DOHH2 (cell line): Measurements from ENCODE around the gene MRTO4.
"Not testable (repeated sequence)": the region's sequence is repeated elsewhere in the genome, so short reads cannot be mapped to it uniquely, and the experiment has no call there.

Source experiments
- H3F3A ChIP-seq: fragments of 200-600 bp; sonication (generic), shearing (Covaris generic); 2 replicates; pipeline ENCODE4 v1.6.0; 2016; ENCODE audit warnings: antibody characterized with exemption, mild to moderate bottlenecking; ENCODE audit not compliant: control insufficient read depth, insufficient read depth
- H3K27ac ChIP-seq: fragments of 200-600 bp; sonication (generic); 2 replicates; pipeline ENCODE4 v1.5.1; 2014; ENCODE audit warnings: low read depth, mild to moderate bottlenecking, low read length, moderate library complexity
- H3K27me3 ChIP-seq: fragments of 200-600 bp; sonication (generic); 2 replicates; pipeline ENCODE4 v1.6.1; 2014; ENCODE audit warnings: mild to moderate bottlenecking, low read length, mixed read lengths; ENCODE audit not compliant: control insufficient read depth
- H3K36me3 ChIP-seq: fragments of 200-600 bp; sonication (generic); 2 replicates; pipeline ENCODE4 v1.6.1; 2014; ENCODE audit warnings: mild to moderate bottlenecking, low read length, moderate library complexity, mixed read lengths; ENCODE audit not compliant: control insufficient read depth
- H3K4me1 ChIP-seq: fragments of 200-600 bp; sonication (generic); 2 replicates; pipeline ENCODE4 v1.6.1; 2014; ENCODE audit warnings: mild to moderate bottlenecking, low read length, mixed read lengths; ENCODE audit not compliant: control insufficient read depth
- H3K4me2 ChIP-seq: fragments of 200-600 bp; sonication (generic); 2 replicates; pipeline ENCODE4 v1.6.0; 2014; ENCODE audit warnings: mild to moderate bottlenecking, low read length, moderate library complexity
- H3K4me3 ChIP-seq: fragments of 200-600 bp; sonication (generic); 2 replicates; pipeline ENCODE4 v1.5.1; 2014; ENCODE audit warnings: mild to moderate bottlenecking, low read length, mixed read lengths
- H3K79me2 ChIP-seq: fragments of 200-600 bp; sonication (generic); 2 replicates; pipeline ENCODE4 v1.6.1; 2014; ENCODE audit warnings: mild to moderate bottlenecking, low read length, mixed read lengths; ENCODE audit not compliant: control insufficient read depth
- H3K9me2 ChIP-seq: fragments of 200-600 bp; sonication (generic); replicated peaks from 2 replicates; pipeline ENCODE4 v1.6.1; 2014; ENCODE audit warnings: mild to moderate bottlenecking, low read length, mixed read lengths; ENCODE audit not compliant: control insufficient read depth
- H3K9me3 ChIP-seq: fragments of 200-600 bp; sonication (generic); 2 replicates; pipeline ENCODE4 v1.6.1; 2014; ENCODE audit warnings: antibody characterized with exemption, low read length, mixed read lengths; ENCODE audit not compliant: control insufficient read depth, insufficient read depth
- H4K20me1 ChIP-seq: fragments of 200-600 bp; sonication (generic); 2 replicates; pipeline ENCODE4 v1.6.0; 2014; ENCODE audit warnings: low read depth, mild to moderate bottlenecking, antibody characterized with exemption, low read length, moderate library complexity; ENCODE audit not compliant: control insufficient read depth, insufficient read depth
- EZH2phosphoT487 ChIP-seq: fragments of 200-600 bp; sonication (generic); IDR thresholded peaks from 2 replicates; pipeline ENCODE4 v1.6.1; 2017; ENCODE audit warnings: borderline replicate concordance, mild to moderate bottlenecking, antibody characterized with exemption, low read length, moderate library complexity, mixed read lengths
- TF ChIP-seq, protein P1 (sequence below): fragments of 200-600 bp; sonication (generic); IDR thresholded peaks from one replicate; pipeline ENCODE4 v1.5.1; 2014; ENCODE audit warnings: antibody characterized with exemption, mild to moderate bottlenecking, low read depth, low read length; ENCODE audit not compliant: poor library complexity, severe bottlenecking

MRTO4 gene

DNA sequence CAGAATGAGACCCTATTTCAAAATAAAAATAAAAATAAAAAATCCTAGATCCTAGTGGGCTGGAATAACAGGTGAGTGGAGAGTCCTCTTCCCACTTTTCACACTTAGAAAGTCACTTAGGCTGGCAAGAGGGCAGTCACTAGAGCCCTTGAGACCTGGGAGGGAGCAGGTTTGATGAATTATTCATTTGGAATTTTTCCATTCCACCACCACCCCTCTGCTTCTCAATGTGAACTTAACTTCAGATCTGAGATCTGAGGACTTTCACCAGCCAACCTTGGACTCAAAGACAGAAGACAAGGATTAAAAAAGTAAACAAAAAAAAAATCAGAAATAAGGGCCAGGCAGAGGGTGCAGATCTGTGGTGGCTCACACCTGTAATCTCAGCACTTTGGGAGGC, 20.5 kb downstream of the MRTO4 start:
- Histone ChIP-seq H3K9me2 (no peaks in the 10 kb centered on the region), H3K27ac (no peak overlapping the region), H4K20me1 (no peaks in the 10 kb centered on the region), H3K79me2 (no peaks in the 10 kb centered on the region), H3K4me3 (no peak overlapping the region), H3K27me3 (no peaks in the 10 kb centered on the region), H3F3A (no peaks in the 10 kb centered on the region), H3K4me2 (no peak overlapping the region), H3K9me3 (peaks cover 5% of the 10 kb centered on the region; the same call in 1 of the 2 replicates), H3K36me3 (no peaks in the 10 kb centered on the region), H3K4me1 (no peaks in the 10 kb centered on the region)
- no peak for TF ChIP-seq EZH2phosphoT487
- TF ChIP-seq, protein P1, sequence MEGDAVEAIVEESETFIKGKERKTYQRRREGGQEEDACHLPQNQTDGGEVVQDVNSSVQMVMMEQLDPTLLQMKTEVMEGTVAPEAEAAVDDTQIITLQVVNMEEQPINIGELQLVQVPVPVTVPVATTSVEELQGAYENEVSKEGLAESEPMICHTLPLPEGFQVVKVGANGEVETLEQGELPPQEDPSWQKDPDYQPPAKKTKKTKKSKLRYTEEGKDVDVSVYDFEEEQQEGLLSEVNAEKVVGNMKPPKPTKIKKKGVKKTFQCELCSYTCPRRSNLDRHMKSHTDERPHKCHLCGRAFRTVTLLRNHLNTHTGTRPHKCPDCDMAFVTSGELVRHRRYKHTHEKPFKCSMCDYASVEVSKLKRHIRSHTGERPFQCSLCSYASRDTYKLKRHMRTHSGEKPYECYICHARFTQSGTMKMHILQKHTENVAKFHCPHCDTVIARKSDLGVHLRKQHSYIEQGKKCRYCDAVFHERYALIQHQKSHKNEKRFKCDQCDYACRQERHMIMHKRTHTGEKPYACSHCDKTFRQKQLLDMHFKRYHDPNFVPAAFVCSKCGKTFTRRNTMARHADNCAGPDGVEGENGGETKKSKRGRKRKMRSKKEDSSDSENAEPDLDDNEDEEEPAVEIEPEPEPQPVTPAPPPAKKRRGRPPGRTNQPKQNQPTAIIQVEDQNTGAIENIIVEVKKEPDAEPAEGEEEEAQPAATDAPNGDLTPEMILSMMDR: no peak

DNA sequence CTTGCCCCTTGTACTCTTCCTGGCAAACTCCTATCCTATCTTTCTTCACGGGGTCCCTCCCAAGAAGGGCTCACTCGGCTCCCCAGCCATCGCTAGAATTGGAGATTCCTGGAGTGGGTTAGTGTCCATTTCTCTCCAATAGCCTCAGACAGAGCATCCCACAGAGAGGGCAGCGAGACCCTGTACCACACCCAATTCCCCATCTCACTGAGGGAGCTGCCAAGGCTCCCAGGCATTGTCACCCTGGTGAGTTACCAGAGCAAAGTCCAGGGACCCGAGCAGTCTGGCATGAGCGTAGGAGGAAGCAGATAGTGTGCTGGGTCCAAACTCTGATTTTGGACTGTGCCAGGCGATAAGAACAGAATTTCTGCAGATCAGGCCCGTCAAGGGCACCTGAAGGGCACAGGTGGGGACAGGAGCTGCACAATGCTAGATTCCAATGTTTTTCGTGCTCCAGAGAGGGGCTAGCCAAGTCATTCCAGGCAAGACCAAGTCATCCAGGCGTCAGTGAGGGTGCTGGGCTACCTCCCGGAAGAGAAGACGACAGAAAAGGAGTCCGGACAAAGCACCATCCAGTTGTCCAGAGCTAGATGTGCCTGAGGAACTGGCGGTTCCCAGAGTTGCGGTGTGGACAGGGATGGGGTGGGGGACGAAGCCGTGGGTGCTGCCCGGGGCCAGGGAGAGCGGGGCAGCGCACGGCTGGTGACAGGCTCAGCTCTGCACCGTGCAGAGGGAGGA, 21.7 kb downstream of the MRTO4 start:
- Histone ChIP-seq H3K4me2 (no peak overlapping the region), H3K9me2 (no peaks in the 10 kb centered on the region), H3K27me3 (no peaks in the 10 kb centered on the region)

DNA sequence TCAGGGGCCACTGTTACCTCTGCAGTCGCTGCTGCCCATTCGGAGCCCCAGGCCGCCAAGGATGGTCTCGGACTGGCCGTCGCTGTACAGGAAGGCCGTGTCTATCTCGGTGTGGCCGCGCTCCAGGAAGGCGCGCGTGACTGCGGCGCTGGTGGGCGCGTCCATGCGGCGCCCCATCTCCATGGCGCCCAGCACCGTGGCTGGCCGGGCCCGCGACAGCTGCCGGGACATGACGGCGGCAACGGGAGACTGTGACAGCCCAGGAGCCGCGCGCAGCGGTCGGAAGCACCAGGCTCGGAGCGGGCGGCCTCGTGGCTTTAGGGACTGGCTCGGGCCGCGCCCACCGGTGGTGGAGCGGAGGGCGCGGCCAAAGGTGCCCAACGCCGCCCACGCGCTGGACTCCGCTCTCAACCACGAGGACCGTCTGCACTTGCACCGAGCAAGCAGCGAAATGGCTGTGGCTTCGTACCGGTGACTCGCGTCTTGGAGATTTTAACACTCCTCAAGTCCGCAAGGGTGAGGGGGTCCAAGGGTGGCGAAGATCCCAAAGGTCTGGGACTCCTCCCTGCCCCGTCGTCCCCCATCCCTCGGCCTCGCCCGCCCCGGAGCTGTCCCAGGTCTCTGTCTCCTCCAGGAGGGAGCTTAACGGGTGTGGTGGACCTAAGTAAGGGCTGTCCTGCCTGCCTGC, 22.4 kb downstream of the MRTO4 start:
- H3K27me3 ChIP-seq, H3K79me2 ChIP-seq, H3K4me1 ChIP-seq, H3K9me2 ChIP-seq, H4K20me1 ChIP-seq, H3K27ac ChIP-seq, H3K4me3 ChIP-seq, H3K4me2 ChIP-seq, H3K9me3 ChIP-seq, H3F3A ChIP-seq, H3K36me3 ChIP-seq: not testable (repeated sequence)

More for the DNA sequence above, 21.7 kb downstream of the MRTO4 start:
- H3K79me2 ChIP-seq: no peaks in the 10 kb centered on the region
- H4K20me1 ChIP-seq: no peaks in the 10 kb centered on the region
- no peaks in the 10 kb centered on the region for H3F3A ChIP-seq
- TF ChIP-seq, protein P1: no peak
- TF ChIP-seq EZH2phosphoT487: no peak
- H3K4me3 ChIP-seq: no peak overlapping the region
- H3K4me1 ChIP-seq: no peaks in the 10 kb centered on the region
- H3K9me3 ChIP-seq: peaks cover 5% of the 10 kb centered on the region; the same call in 1 of the 2 replicates
- H3K36me3 ChIP-seq: no peaks in the 10 kb centered on the region
- H3K27ac ChIP-seq: no peak overlapping the region

DNA sequence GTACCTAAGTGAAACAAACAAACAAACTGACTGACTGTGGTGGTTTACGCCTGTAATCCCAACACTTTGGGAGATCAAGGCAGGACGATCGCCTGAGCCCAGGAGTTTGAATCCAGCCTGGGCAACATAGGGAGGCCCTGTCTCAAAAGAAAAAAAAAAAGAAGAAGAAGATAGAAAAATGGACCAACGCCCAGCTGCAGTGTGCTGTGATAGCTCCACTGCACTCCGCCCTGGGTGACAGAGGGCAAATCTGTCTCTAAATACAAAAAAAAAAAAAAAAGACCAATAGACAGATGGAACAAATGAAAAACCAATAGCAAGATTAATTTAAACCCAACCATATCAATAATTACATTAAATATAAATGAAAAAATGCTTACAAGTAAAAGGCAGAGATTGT, 23.0 kb downstream of the MRTO4 start:
- Histone ChIP-seq H3K4me3 (no peak overlapping the region), H3K79me2 (no peaks in the 10 kb centered on the region), H4K20me1 (no peaks in the 10 kb centered on the region), H3K4me2 (no peak overlapping the region), H3K9me3 (peaks cover 5% of the 10 kb centered on the region; the same call in 1 of the 2 replicates), H3K27me3 (no peaks in the 10 kb centered on the region), H3K9me2 (no peaks in the 10 kb centered on the region), H3K27ac (no peak overlapping the region), H3F3A (no peaks in the 10 kb centered on the region), H3K4me1 (no peaks in the 10 kb centered on the region), H3K36me3 (no peaks in the 10 kb centered on the region)
- TF ChIP-seq EZH2phosphoT487: no peak
- TF ChIP-seq, protein P1: no peak
